Measurements from ENCODE around the gene TRIM14. TPM values are rescaled to one million over a fixed set of nuclear protein-coding genes. Genes with fewer than 3 reads are reported as not detected.

Gene TRIM14
- total RNA-seq, 4 donors from 2014 or later, result 9.4 to 16.8 (median 10.1) TPM

DNA sequence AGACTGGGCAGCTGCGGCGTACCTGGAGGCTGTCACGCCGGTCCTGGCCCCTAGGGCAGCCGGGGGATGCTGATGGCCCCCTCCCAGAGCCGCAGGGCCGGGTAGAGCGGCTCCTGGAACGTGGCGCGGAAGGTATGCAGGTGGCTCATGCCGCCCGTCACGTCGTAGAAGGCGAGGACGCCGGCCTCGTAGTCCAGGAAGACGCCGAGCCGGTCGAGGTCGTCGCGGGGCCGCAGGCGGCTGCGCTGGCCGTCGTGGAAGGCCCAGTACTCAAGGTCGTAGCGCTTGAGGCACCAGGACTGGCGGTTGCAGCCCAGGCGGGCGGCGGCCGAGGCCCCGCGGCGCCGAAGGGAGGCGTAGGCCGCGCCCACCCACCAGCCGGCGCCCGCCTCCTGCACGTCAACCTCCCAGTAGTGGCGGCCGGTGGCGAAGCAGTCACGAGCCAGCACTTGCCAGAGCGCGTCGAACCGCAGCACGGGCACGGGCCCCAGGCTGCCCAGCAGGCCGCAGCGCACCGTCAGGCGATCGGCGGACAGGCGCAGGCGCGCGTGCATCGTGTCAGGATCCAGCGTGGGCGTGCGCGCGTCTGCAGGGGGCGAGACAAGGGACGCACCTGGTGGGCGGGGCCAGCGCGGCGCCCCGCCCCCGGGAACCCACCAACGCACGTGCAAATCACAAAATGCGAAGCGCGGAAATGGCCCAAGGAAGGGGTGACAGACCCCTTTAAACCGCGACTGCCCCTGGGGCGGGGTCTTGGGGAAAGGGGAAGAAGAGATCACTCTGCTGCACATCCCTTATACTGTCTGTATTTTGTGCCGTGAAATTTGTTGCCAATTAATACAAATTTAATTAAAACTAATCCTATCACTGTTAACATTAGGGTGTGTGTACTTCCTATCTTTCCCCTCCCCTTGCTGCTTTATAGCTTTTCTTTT is 31.3 kb downstream of the TRIM14 start:
- peak in 1 of 2 donors; percentile 28 for TF ChIP-seq POLR2A (IDR thresholded peaks at IDR 0.05)
- TF ChIP-seq, protein P1, sequence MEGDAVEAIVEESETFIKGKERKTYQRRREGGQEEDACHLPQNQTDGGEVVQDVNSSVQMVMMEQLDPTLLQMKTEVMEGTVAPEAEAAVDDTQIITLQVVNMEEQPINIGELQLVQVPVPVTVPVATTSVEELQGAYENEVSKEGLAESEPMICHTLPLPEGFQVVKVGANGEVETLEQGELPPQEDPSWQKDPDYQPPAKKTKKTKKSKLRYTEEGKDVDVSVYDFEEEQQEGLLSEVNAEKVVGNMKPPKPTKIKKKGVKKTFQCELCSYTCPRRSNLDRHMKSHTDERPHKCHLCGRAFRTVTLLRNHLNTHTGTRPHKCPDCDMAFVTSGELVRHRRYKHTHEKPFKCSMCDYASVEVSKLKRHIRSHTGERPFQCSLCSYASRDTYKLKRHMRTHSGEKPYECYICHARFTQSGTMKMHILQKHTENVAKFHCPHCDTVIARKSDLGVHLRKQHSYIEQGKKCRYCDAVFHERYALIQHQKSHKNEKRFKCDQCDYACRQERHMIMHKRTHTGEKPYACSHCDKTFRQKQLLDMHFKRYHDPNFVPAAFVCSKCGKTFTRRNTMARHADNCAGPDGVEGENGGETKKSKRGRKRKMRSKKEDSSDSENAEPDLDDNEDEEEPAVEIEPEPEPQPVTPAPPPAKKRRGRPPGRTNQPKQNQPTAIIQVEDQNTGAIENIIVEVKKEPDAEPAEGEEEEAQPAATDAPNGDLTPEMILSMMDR (IDR thresholded peaks at IDR 0.05), result no peak
- TF ChIP-seq EP300 (IDR thresholded peaks at IDR 0.05), result peak in 1 of 2 donors; percentile 23
- Histone ChIP-seq H3K9me3 (no peaks in the 10 kb centered on the region), H3K4me1 (peaks cover 0 to 16% (median 3%) of the 10 kb centered on the region in 4 donors), H3K27me3 (no peaks in the 10 kb centered on the region), H3K4me3 (peak overlapping the region; percentile 25 to 58 (median 36)), H3K36me3 (peaks cover 0 to 32% (median 0%) of the 10 kb centered on the region in 3 donors), H3K27ac (peak overlapping the region in 3 of 4 donors; percentile 32 to 75 (median 67))
- WGBS, 2 donors, result 19 to 23% methylated on average over 64 to 67 of the region's 92 CpGs
- no peak for DNase-seq (ENCODE audit: low spot score in 2 of 2)

GRCh38 chr9:98086461-98086860 is 32.6 kb downstream of the TRIM14 start:
- Histone ChIP-seq H3K4me3 (no peak overlapping the region), H3K27ac (no peak overlapping the region), H3K36me3 (peaks cover 0 to 44% (median 1%) of the 10 kb centered on the region in 3 donors), H3K9me3 (no peaks in the 10 kb centered on the region), H3K27me3 (no peaks in the 10 kb centered on the region), H3K4me1 (peaks cover 0 to 22% (median 3%) of the 10 kb centered on the region in 4 donors)
- 93 to 97% methylated on average over 4 of the region's 4 CpGs for WGBS, 2 donors
- TF ChIP-seq POLR2A (IDR thresholded peaks at IDR 0.05), result no peak
- TF ChIP-seq EP300 (IDR thresholded peaks at IDR 0.05), result no peak
- TF ChIP-seq, protein P1 (IDR thresholded peaks at IDR 0.05), result no peak
- no peak for DNase-seq (ENCODE audit: low spot score in 2 of 2)

- Histone ChIP-seq H3K4me3 (no peak overlapping the region), H3K9me3 (no peaks in the 10 kb centered on the region), H3K27ac (no peak overlapping the region), H3K27me3 (no peaks in the 10 kb centered on the region), H3K4me1 (peaks cover 0 to 22% (median 3%) of the 10 kb centered on the region in 4 donors), H3K36me3 (peaks cover 0 to 49% (median 7%) of the 10 kb centered on the region in 3 donors)
- DNase-seq (ENCODE audit: low spot score in 2 of 2), result no peak
- TF ChIP-seq, protein P1 (IDR thresholded peaks at IDR 0.05), result no peak
- TF ChIP-seq POLR2A (IDR thresholded peaks at IDR 0.05) (no peak), EP300 (IDR thresholded peaks at IDR 0.05) (no peak)
- WGBS, 2 donors, result 79 to 85% methylated on average over 7 of the region's 7 CpGs
Measured at GRCh38 chr9:98085944-98086343, 33.1 kb downstream of the TRIM14 start.

GRCh38 chr9:98085058-98085457 is 34.0 kb downstream of the TRIM14 start:
- no peak for TF ChIP-seq EP300 (IDR thresholded peaks at IDR 0.05)
- Histone ChIP-seq H3K27ac (no peak overlapping the region), H3K27me3 (no peaks in the 10 kb centered on the region), H3K4me3 (no peak overlapping the region), H3K9me3 (no peaks in the 10 kb centered on the region), H3K36me3 (peaks cover 0 to 58% (median 11%) of the 10 kb centered on the region in 3 donors), H3K4me1 (peaks cover 0 to 22% (median 3%) of the 10 kb centered on the region in 4 donors)
- WGBS, 2 donors, result 84 to 86% methylated on average over 4 of the region's 4 CpGs
- no peak for DNase-seq (ENCODE audit: low spot score in 2 of 2)

GRCh38 chr9:98084396-98084795 is 34.6 kb downstream of the TRIM14 start:
- WGBS, 2 donors, result 85% methylated on average over 3 of the region's 3 CpGs
- no peak for DNase-seq (ENCODE audit: low spot score in 2 of 2)
- Histone ChIP-seq H3K36me3 (peaks cover 0 to 64% (median 11%) of the 10 kb centered on the region in 3 donors), H3K4me3 (no peak overlapping the region), H3K27me3 (no peaks in the 10 kb centered on the region), H3K4me1 (peaks cover 0 to 22% (median 3%) of the 10 kb centered on the region in 4 donors), H3K27ac (no peak overlapping the region), H3K9me3 (no peaks in the 10 kb centered on the region)
- TF ChIP-seq POLR2A (IDR thresholded peaks at IDR 0.05) (no peak), EP300 (IDR thresholded peaks at IDR 0.05) (no peak)
- TF ChIP-seq, protein P1 (IDR thresholded peaks at IDR 0.05), result no peak
